Activated naive CD8-positive, alpha-beta T cell treated with anti-CD3 and anti-CD28 coated beads, Interleukin-2, amount 50 U/mL, for 16 hours (primary cell): ENCODE results near the gene EDEM3.
"Not testable (repeated sequence)": the region's sequence is repeated elsewhere in the genome, so short reads cannot be mapped to it uniquely, and the experiment has no call there.

Experiments used
- DNase-seq: peaks from one replicate; pipeline ENCODE4 v3.0.0-alpha.2; 2020; ENCODE audit warnings: low read depth, low spot score

EDEM3 gene

GRCh38 chr1:184754476-184755225 lies at the start of gene EDEM3:
Gene EDEM3, minus strand, starts transcription at chr1:184754858. Its CDS starts 212 bp downstream, at chr1:184754646.
- DNase-seq, result peak; percentile 93

- DNase-seq, result no peak
Measured at GRCh38 chr1:184804220-184804619, 49.6 kb upstream of the EDEM3 start.

- DNase-seq, result no peak
Measured at GRCh38 chr1:184803180-184803492, 48.5 kb upstream of the EDEM3 start.

GRCh38 chr1:184802354-184803179 lies 47.9 kb upstream of the EDEM3 start:
- no peak for DNase-seq

GRCh38 chr1:184801503-184801902 lies 46.8 kb upstream of the EDEM3 start:
- DNase-seq, result no peak

GRCh38 chr1:184800876-184801275 lies 46.2 kb upstream of the EDEM3 start:
- DNase-seq, result no peak

- no peak for DNase-seq
Measured at GRCh38 chr1:184793967-184794366, 39.3 kb upstream of the EDEM3 start.

GRCh38 chr1:184792450-184792969 lies 37.9 kb upstream of the EDEM3 start:
- DNase-seq, result no peak

GRCh38 chr1:184791550-184791900 lies 36.9 kb upstream of the EDEM3 start:
- no peak for DNase-seq

GRCh38 chr1:184790642-184791549 lies 36.2 kb upstream of the EDEM3 start:
- no peak for DNase-seq

- DNase-seq, result no peak
Measured at GRCh38 chr1:184789884-184790283, 35.2 kb upstream of the EDEM3 start.

GRCh38 chr1:184788970-184789369 lies 34.3 kb upstream of the EDEM3 start:
- no peak for DNase-seq

GRCh38 chr1:184785529-184785928 lies 30.9 kb upstream of the EDEM3 start:
- no peak for DNase-seq

GRCh38 chr1:184783723-184784122 lies 29.1 kb upstream of the EDEM3 start:
- DNase-seq, result not testable (repeated sequence)

GRCh38 chr1:184781941-184782340 lies 27.3 kb upstream of the EDEM3 start:
- no peak for DNase-seq

GRCh38 chr1:184775885-184776284 lies 21.2 kb upstream of the EDEM3 start:
- DNase-seq, result no peak

GRCh38 chr1:184775329-184775728 lies 20.7 kb upstream of the EDEM3 start:
- no peak for DNase-seq

GRCh38 chr1:184773762-184774320 lies 19.2 kb upstream of the EDEM3 start:
- no peak for DNase-seq

- no peak for DNase-seq
Measured at GRCh38 chr1:184771190-184771691, 16.6 kb upstream of the EDEM3 start.

GRCh38 chr1:184770181-184770979 lies 15.7 kb upstream of the EDEM3 start:
- no peak for DNase-seq
